PC-9 (cell line): Measurements from ENCODE around the gene PIK3R2. TPM values are rescaled to one million over a fixed set of nuclear protein-coding genes. Genes with fewer than 3 reads are reported as not detected.

Experiments
- BruUV-seq: library from RNA; stranded (reverse); fragments of 400-500 nt; replicated peaks from 2 replicates; lab custom pipeline; 2021; lab: Mats Ljungman, UMichigan
- CTCF ChIA-PET: fragments of 300-600 bp; sonication (Branson Sonifier 250); formaldehyde crosslinking; loops from one replicate; lab custom pipeline; 2022; ENCODE audit warnings: antibody characterized with exemption; lab: Charles Lee
- POLR2A ChIA-PET: fragments of 300-600 bp; sonication (Branson Sonifier 250); formaldehyde crosslinking; loops from one replicate; lab custom pipeline; 2022; ENCODE audit warnings: antibody characterized with exemption; ENCODE audit not compliant: unreplicated experiment; lab: Charles Lee
- DNase-seq, 2 experiments: peaks; one replicate each; pipeline versions ENCODE4 v3.0.0 to v3.0.0-alpha.2; 2015 to 2022; ENCODE audit warnings: mixed read lengths in 1 of 2
- H2AFZ ChIP-seq: fragments of 200-600 bp; sonication (generic); 2 replicates; pipeline ENCODE4 v1.8.1; 2017; ENCODE audit warnings: antibody characterized with exemption
- H3F3A ChIP-seq: fragments of 200-600 bp; sonication (generic); 2 replicates; pipeline ENCODE4 v1.8.1; 2017; ENCODE audit warnings: antibody characterized with exemption, mild to moderate bottlenecking, low read depth; ENCODE audit not compliant: insufficient read depth
- H3K27ac ChIP-seq: fragments of 200-600 bp; sonication (generic); 2 replicates; pipeline ENCODE4 v1.6.1; 2016; ENCODE audit warnings: mixed run types
- H3K27me3 ChIP-seq: fragments of 200-600 bp; sonication (generic); 2 replicates; pipeline ENCODE4 v1.6.1; 2016; ENCODE audit warnings: low read depth, mixed run types; ENCODE audit not compliant: insufficient read depth
- H3K36me3 ChIP-seq: fragments of 200-600 bp; sonication (generic); 2 replicates; pipeline ENCODE4 v1.6.1; 2016; ENCODE audit warnings: low read depth, mixed run types
- H3K4me1 ChIP-seq: fragments of 200-600 bp; sonication (generic); replicated peaks from 2 replicates; pipeline ENCODE4 v1.6.1; 2016; ENCODE audit warnings: mixed run types; ENCODE audit not compliant: insufficient read depth
- H3K4me2 ChIP-seq: fragments of 200-600 bp; sonication (generic); 2 replicates; pipeline ENCODE4 v1.6.1; 2017; ENCODE audit warnings: mixed run types
- H3K4me3 ChIP-seq: fragments of 200-600 bp; sonication (generic); 2 replicates; pipeline ENCODE4 v1.6.1; 2016; ENCODE audit warnings: mixed run types
- H3K79me2 ChIP-seq: fragments of 200-600 bp; sonication (generic); 2 replicates; pipeline ENCODE4 v1.6.1; 2017; ENCODE audit warnings: low read depth, mixed run types
- H3K9me2 ChIP-seq: fragments of 200-600 bp; sonication (generic); 2 replicates; pipeline ENCODE4 v1.8.1; 2017; ENCODE audit warnings: mild to moderate bottlenecking; ENCODE audit not compliant: insufficient read depth
- H3K9me3 ChIP-seq: fragments of 200-600 bp; sonication (generic); 2 replicates; pipeline ENCODE4 v1.8.1; 2016; ENCODE audit warnings: low read depth; ENCODE audit not compliant: insufficient read depth
- H4K20me1 ChIP-seq: fragments of 200-600 bp; sonication (generic); 2 replicates; pipeline ENCODE4 v1.8.1; 2017; ENCODE audit not compliant: insufficient read depth
- CTCF ChIP-seq: fragments of 200-600 bp; sonication (generic); conservative IDR thresholded peaks from 2 replicates; pipeline ENCODE4 v1.6.1; 2017; ENCODE audit warnings: mixed run types, antibody characterized with exemption, mild to moderate bottlenecking, moderate library complexity
- EZH2 ChIP-seq: fragments of 200-600 bp; sonication (generic); IDR thresholded peaks from 2 replicates; pipeline ENCODE4 v1.8.0; 2017; ENCODE audit warnings: antibody characterized with exemption, low read depth
- intact Hi-C: fragments of 100-400 bp; cut with micrococcal nuclease; formaldehyde crosslinking; loops from one replicate; pipeline ENCODE4 v1.10.0; 2022; ENCODE audit not compliant: unreplicated experiment
- total RNA-seq: library from RNA; stranded (reverse); gene quantifications from 2 replicates; pipeline ENCODE4 v1.2.3, GENCODE V29; 2021

Gene PIK3R2
- total RNA-seq, 1 experiment from 2014 or later = 61.8 TPM

DNA sequence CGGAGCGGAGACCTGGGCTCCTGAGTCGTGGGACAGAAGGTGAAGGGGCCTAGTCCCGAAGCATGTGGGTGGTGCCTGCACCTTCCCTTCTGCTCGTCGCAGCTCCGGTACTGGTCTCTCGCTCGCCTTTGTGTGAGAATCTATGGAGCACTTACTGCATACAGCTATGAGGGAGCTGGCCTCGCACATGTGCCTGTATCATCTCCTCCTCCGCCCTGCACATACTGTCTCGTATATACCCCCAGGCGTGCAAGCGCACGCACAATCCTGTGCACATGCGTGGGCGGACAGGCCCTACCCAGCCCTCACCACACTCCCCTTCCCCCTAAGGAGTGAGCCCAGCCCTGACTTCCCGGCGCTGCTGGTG, 8.7 kb downstream of the PIK3R2 start:
- H3K4me1 ChIP-seq = peaks cover 4% of the 10 kb centered on the region; the same call in 1 of the 2 replicates
- CTCF ChIA-PET = interaction anchor here (0.8 kb wide), 1 partner anchor 11 kb away, joined by 3 read pairs; no protein-coding TSS in a partner anchor
- no peaks in the 10 kb centered on the region for H3K9me3 ChIP-seq
- H3K4me3 ChIP-seq = no peak overlapping the region
- no peaks in the 10 kb centered on the region for H3K9me2 ChIP-seq
- no peaks in the 10 kb centered on the region for H3K27me3 ChIP-seq
- POLR2A ChIA-PET = interaction anchor here (0.5 kb wide), 1 partner anchor 79 kb away, joined by 14 read pairs; no protein-coding TSS in a partner anchor
- no peak overlapping the region for H2AFZ ChIP-seq
- 0 out of 2 replicates have a peak overlapping the region, but pooled peaks have one; percentile 28 for H3K4me2 ChIP-seq
- H3F3A ChIP-seq = peaks cover 55% of the 10 kb centered on the region
- H3K27ac ChIP-seq = no peak overlapping the region
- TF ChIP-seq CTCF (no peak; the same call in 1 of the 2 replicates), EZH2 (no peak)
- intact Hi-C loops = no loop called here
- H3K36me3 ChIP-seq = peaks cover 24% of the 10 kb centered on the region; the same call in 1 of the 2 replicates
- no peak for DNase-seq
- no TSS peak for BruUV-seq
- peaks cover 24% of the 10 kb centered on the region for H4K20me1 ChIP-seq
- H3K79me2 ChIP-seq = peaks cover 3% of the 10 kb centered on the region

DNA sequence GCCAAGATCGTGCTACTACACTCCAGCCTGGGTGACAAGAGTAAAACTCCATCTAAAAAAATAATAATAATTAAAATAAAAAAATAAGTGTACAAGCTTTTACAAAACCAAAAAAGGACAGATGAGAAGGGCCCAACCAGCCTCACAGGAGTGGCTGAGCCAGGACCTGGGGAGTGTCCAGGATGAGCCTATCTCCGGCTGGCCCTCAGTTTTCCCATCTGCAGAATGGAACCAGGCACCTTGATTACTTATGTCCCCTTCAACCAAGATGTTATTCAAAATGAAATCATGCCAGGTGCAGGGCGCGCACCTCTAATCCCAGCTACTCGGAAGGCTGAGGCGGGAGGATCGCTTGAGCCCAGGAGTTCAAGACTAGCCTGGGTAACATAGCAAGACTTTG, 11.1 kb downstream of the PIK3R2 start:
- H3K79me2 ChIP-seq = no peaks in the 10 kb centered on the region
- H3K4me3 ChIP-seq = no peak overlapping the region
- H4K20me1 ChIP-seq = peaks cover 18% of the 10 kb centered on the region
- intact Hi-C loops = no loop called here
- H3K9me3 ChIP-seq = no peaks in the 10 kb centered on the region
- no peak for TF ChIP-seq EZH2
- no peak for TF ChIP-seq CTCF
- H3K4me2 ChIP-seq = no peak overlapping the region
- peaks cover 4% of the 10 kb centered on the region; the same call in 1 of the 2 replicates for H3K4me1 ChIP-seq
- no peaks in the 10 kb centered on the region for H3K9me2 ChIP-seq
- peaks cover 24% of the 10 kb centered on the region; the same call in 1 of the 2 replicates for H3K36me3 ChIP-seq
- BruUV-seq = no TSS peak
- DNase-seq = no peak
- H3F3A ChIP-seq = peaks cover 49% of the 10 kb centered on the region
- no peak overlapping the region for H3K27ac ChIP-seq
- H2AFZ ChIP-seq = no peak overlapping the region
- POLR2A ChIA-PET = no interaction called here
- CTCF ChIA-PET = no interaction called here
- no peaks in the 10 kb centered on the region for H3K27me3 ChIP-seq

- Histone ChIP-seq H3K36me3 (peaks cover 18% of the 10 kb centered on the region; the same call in 1 of the 2 replicates), H3K9me3 (no peaks in the 10 kb centered on the region), H3K27me3 (no peaks in the 10 kb centered on the region), H3K27ac (no peak overlapping the region), H3K9me2 (no peaks in the 10 kb centered on the region), H3K79me2 (no peaks in the 10 kb centered on the region), H3F3A (peaks cover 47% of the 10 kb centered on the region), H3K4me1 (peaks cover 1% of the 10 kb centered on the region; the same call in 1 of the 2 replicates), H3K4me2 (no peak overlapping the region), H2AFZ (no peak overlapping the region), H4K20me1 (peaks cover 18% of the 10 kb centered on the region), H3K4me3 (no peak overlapping the region)
- intact Hi-C loops = no loop called here
- TF ChIP-seq EZH2 (no peak), CTCF (no peak)
- ChIA-PET CTCF (interaction anchor here (0.6 to 0.7 kb wide), 2 partner anchors 11 to 76 kb away, joined by 3 to 5 read pairs; no protein-coding TSS in a partner anchor), POLR2A (no interaction called here)
- DNase-seq = no peak
- no TSS peak for BruUV-seq
Measured at GRCh38 chr19:18165794-18166544, 13.0 kb downstream of the PIK3R2 start.
